Measurements from ENCODE around the gene SMIM7. TPM values are rescaled to one million over a fixed set of nuclear protein-coding genes. Genes with fewer than 3 reads are reported as not detected.

SMIM7 gene
- total and polyA plus RNA-seq, 2 of the 13 experiments (the other 11 are each of a cell fraction or from before 2014, with no cell fraction given), result 55.7 to 74.9 TPM

DNA sequence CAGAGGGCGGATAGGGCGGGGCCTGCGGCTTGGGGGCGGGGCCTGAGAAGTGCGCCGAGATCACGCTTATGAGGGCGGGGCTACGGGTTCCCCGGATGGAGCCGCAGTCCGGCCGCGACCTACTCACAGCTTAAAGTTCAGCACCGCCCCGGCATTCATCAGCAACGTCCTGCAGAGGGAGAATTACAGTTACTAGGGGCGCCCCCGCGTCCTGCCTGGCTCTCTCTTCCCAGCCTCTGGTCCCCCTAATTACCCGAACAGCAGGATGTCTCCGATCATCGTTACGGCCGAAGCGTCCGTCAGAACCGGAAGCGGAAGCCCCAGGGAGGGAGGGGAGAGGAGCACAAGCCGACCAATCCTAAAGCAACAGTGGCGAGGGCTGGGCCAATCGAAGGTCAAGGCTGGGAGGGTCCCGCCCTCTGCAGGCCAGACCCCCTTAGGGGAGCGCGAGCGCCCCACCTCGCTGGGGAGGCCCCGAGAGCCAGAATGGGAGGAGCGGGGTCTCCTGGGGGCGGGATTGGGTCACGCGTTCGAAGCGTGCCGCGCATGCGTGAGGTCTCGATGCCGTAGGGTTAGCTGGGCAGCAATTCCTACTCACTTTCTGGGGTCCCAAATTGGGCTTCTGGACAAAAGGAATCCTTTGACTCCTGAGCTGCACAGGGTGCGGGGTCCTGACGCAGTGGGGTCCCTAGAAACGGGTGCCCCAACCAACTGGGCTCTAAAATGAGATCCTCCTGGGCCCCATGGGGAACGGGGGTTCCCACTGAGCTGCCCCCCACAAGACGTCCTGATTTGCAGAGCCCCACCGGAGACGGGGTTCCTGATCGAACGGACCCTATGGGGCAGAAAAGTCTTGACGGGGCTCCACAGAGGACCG, at the start of gene SMIM7 (continued):
- no peak; the same call in 1 of the 2 replicates for TF ChIP-seq ZNF331 (CRISPR knock-in tag; IDR thresholded peaks at IDR 0.05)
- no peak for TF ChIP-seq SRF (IDR thresholded peaks at IDR 0.05; ENCODE audit: low read depth, low read length)
- peak; percentile 56; the same call in 1 of the 2 replicates for TF ChIP-seq ZNF761 (CRISPR knock-in tag; conservative IDR thresholded peaks at IDR 0.05)
- no peak for TF ChIP-seq KDM1A (CRISPR knock-in tag; IDR thresholded peaks at IDR 0.05)
- TF ChIP-seq BCL6 (CRISPR knock-in tag; IDR thresholded peaks at IDR 0.05), result peak; percentile 21
- 0 out of 2 replicates have a peak, but pooled peaks have one; percentile 42 for TF ChIP-seq ZNF30 (CRISPR knock-in tag; IDR thresholded peaks at IDR 0.05)
- TF ChIP-seq NFATC3 (CRISPR knock-in tag; IDR thresholded peaks at IDR 0.05), result no peak; the same call in 1 of the 2 replicates
- TF ChIP-seq TSC22D2 (CRISPR knock-in tag; IDR thresholded peaks at IDR 0.05; ENCODE audit: borderline replicate concordance), result 0 out of 2 replicates have a peak, but pooled peaks have one; percentile 44
- 0 out of 2 replicates have a peak, but pooled peaks have one; percentile 75 for TF ChIP-seq ISX (CRISPR knock-in tag; conservative IDR thresholded peaks at IDR 0.05)
- no peak for TF ChIP-seq PRMT3 (CRISPR knock-in tag; IDR thresholded peaks at IDR 0.05; ENCODE audit: borderline replicate concordance, low read depth)
- TF ChIP-seq ZNF773 (CRISPR knock-in tag; IDR thresholded peaks at IDR 0.05; ENCODE audit: borderline replicate concordance), result no peak
- no peak for TF ChIP-seq LRRFIP1 (CRISPR knock-in tag; conservative IDR thresholded peaks at IDR 0.05)
- TF ChIP-seq ZNF432 (CRISPR knock-in tag; IDR thresholded peaks at IDR 0.05; ENCODE audit: borderline replicate concordance), result no peak
- TF ChIP-seq, protein P1, sequence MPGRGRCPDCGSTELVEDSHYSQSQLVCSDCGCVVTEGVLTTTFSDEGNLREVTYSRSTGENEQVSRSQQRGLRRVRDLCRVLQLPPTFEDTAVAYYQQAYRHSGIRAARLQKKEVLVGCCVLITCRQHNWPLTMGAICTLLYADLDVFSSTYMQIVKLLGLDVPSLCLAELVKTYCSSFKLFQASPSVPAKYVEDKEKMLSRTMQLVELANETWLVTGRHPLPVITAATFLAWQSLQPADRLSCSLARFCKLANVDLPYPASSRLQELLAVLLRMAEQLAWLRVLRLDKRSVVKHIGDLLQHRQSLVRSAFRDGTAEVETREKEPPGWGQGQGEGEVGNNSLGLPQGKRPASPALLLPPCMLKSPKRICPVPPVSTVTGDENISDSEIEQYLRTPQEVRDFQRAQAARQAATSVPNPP (CRISPR knock-in tag; IDR thresholded peaks at IDR 0.05), result peak; percentile 52; the same call in 1 of the 2 replicates
- TF ChIP-seq, protein P2, sequence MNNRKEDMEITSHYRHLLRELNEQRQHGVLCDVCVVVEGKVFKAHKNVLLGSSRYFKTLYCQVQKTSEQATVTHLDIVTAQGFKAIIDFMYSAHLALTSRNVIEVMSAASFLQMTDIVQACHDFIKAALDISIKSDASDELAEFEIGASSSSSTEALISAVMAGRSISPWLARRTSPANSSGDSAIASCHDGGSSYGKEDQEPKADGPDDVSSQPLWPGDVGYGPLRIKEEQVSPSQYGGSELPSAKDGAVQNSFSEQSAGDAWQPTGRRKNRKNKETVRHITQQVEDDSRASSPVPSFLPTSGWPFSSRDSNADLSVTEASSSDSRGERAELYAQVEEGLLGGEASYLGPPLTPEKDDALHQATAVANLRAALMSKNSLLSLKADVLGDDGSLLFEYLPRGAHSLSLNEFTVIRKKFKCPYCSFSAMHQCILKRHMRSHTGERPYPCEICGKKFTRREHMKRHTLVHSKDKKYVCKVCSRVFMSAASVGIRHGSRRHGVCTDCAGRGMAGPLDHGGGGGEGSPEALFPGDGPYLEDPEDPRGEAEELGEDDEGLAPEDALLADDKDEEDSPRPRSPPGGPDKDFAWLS (CRISPR knock-in tag; IDR thresholded peaks at IDR 0.05; ENCODE audit: borderline replicate concordance), result no peak
- no peak for TF ChIP-seq GLI4 (CRISPR knock-in tag; IDR thresholded peaks at IDR 0.05; ENCODE audit: borderline replicate concordance)
- TF ChIP-seq, protein P3, sequence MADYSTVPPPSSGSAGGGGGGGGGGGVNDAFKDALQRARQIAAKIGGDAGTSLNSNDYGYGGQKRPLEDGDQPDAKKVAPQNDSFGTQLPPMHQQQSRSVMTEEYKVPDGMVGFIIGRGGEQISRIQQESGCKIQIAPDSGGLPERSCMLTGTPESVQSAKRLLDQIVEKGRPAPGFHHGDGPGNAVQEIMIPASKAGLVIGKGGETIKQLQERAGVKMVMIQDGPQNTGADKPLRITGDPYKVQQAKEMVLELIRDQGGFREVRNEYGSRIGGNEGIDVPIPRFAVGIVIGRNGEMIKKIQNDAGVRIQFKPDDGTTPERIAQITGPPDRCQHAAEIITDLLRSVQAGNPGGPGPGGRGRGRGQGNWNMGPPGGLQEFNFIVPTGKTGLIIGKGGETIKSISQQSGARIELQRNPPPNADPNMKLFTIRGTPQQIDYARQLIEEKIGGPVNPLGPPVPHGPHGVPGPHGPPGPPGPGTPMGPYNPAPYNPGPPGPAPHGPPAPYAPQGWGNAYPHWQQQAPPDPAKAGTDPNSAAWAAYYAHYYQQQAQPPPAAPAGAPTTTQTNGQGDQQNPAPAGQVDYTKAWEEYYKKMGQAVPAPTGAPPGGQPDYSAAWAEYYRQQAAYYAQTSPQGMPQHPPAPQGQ (CRISPR knock-in tag; IDR thresholded peaks at IDR 0.05; ENCODE audit: borderline replicate concordance), result no peak
